NOMO-1 treated with DMSO at 0.1 percent for 48 hours (cell line): ENCODE results near the gene MYL6.
A peak's percentile ranks its signal among the peaks of the same experiment; 100 is the strongest.
"Not testable (repeated sequence)": the region's sequence is repeated elsewhere in the genome, so short reads cannot be mapped to it uniquely, and the experiment has no call there.

ENCODE experiments used
- DNase-seq: peaks from one replicate; lab custom pipeline; 2025; ENCODE audit not compliant: unreplicated experiment; lab: John Stamatoyannopoulos, UW

Gene MYL6

DNA sequence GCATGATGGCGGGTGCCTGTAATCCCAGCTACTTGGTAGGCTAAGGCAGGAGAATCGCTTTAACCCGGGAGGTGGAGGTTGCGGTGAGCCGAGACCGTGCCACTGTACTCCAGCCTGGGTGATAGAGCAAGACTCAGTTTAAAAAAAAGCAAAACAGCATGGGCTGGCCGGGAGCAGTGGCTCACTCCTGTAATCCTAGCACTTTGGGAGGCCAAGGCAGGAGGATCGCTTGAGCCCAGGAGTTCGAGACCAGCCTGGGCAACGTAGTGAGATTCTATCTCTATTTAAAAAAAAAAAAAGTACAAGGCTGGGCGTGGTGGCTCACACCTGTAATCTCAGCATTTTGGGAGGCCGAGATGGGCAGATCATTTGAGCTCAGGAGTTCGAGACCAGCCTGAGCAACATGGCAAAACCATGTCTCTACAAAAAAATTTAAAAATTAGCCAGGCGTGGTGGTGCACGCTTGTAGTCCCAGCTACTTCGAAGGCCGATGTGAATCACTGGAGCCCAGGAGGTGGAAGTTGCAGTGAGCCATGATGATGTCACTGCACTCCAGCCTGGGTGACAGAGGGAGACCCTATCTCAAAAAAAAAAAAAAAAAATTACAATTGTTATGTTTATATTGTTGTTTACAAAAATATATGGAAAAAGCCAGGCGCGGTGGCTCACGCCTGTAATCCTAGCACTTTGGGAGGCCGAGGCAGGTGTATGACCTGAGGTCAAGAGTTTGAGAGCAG is 1.5 kb upstream of the MYL6 start:
- DNase-seq: not testable (repeated sequence)

DNA sequence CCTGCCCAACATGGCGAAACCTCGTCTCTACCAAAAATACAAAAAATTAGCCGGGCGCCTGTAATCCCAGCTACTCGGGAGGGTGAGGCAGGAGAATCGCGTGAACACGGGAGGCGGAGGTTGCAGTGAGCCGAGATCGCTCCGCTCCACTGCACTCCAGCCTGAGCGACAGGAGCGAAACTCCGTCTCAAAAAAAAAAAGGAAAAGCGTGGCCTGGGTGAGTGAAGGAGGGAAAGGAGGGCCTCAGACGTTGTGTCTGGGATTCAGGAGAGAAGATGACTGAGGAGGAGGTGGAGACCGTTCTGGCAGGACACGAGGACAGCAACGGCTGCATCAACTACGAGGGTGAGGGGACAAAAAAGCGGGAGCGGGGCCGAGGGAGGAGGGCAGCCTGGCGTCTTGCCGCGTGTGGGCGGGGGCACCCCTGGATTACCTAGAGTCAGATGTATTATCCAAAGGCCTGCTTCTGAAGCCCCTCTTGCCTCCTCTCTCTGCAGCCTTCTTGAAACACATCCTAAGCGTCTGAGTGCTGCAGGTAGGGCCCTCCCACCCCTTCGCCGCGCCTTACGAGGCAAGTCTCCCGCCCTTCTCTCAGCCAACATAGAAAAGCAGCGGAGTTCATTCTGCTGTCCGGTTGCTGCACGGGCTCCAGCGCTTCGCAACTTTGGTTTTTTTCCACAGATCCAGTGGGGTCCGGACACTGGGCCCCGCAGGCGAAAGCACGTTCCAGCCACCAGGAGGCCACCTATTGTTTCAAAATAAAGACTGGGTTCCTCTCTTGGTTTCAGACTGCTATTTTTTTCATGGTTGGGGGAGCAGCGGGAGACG is 744 bp upstream of the MYL6 start:
- peak; percentile 86 for DNase-seq

DNA sequence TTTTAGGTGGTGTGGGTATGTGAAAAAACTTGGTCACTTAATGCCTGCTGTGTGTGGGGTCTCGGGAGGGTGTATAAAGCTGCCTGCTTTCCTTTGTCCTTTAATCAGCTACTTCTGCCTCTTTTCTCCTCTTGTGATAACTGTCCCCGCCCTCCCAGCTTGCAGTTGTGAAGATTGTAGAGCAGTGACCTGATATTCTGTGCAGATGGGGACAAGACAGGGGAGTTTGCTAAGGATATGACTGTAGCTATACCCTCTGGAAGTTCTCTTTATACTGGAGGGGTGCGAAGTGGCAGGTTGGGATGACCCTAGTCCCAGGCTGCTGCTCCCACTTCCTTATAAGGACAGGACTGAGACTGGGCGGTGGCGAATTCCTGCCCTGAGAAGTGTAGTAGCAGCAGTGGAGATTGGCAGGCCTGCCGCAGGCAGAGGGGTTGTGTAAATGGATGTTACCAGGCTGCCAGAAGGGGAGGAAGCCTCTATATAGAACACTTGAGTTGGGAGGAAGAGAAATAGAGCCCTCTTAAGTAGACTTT is 835 bp downstream of the MYL6 start:
- DNase-seq: peak; percentile 40

DNA sequence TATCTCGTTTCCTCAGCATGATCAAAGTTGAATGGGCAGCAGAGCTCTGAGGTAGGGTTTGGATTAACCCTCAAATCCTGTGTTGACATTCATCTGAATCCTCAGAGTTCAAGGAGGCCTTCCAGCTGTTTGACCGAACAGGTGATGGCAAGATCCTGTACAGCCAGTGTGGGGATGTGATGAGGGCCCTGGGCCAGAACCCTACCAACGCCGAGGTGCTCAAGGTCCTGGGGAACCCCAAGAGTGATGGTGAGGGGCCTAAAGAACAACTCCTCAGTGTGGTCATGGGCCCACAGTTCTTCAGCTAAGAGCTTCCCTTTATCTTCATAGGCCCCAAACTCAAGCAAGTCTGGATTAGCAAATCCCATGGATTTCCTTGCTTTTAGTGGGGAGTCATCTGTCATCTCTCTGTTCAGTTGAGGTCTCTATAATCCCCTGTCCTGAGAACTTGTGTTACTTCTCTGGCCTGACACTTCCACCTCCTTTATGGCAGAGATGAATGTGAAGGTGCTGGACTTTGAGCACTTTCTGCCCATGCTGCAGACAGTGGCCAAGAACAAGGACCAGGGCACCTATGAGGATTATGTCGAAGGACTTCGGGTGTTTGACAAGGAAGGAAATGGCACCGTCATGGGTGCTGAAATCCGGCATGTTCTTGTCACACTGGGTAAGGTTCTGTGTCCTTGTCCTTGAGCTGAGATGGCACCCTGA is 1.5 kb downstream of the MYL6 start:
- DNase-seq: no peak

DNA sequence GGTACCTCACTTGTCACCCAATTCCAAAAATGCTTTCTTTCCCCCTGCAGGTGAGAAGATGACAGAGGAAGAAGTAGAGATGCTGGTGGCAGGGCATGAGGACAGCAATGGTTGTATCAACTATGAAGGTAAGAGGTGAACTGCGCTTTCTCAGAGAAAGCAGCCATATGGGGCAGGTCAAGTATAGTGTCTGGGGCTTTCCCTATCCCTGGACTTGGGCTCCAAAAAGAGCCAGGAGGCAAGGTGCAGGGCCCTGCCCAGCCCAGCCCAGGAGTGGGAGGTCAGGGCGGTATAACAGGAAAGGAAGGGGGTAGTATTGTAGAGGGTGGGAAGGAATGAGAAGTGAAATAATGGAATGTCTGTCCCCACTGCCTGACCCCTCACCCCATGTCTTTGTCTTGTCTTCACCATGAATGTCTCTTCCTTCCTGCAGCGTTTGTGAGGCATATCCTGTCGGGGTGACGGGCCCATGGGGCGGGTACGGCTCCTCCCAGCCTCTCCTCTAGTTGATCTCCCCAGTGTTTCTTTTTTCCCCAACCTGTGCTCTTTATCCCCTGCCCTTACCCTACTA is 2.1 kb downstream of the MYL6 start:
- no peak for DNase-seq

DNA sequence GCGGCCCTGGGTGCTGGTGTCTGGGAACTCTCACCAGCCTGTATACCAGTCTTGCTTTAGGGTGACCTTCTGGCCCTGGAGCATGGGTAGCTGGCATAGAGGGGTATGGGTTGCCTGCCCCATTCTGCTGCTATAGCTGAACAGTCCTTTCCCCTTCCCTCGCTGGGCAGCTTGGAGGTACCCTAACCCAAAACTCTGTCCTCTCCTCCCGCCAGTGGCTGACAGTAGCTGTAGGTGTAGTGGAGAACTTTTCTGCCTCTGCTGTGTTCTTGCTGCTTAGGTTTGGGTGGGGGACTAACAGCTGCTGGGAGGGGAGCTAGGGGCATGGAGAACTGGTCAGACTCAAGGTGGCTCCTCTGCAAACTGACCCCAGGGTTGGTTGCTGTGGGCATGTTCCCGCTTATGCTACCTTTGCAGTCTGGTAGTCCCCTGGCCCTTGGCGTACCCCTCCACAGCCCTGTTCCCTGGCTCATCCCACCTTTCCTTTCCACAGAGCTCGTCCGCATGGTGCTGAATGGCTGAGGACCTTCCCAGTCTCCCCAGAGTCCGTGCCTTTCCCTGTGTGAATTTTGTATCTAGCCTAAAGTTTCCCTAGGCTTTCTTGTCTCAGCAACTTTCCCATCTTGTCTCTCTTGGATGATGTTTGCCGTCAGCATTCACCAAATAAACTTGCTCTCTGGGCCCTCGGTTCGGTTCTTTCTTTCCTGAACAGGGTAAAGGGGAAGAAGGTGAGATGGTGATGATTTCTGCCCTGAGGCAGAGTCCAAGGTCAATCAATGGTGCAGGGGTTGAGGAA is 2.9 kb downstream of the MYL6 start:
- no peak for DNase-seq

DNA sequence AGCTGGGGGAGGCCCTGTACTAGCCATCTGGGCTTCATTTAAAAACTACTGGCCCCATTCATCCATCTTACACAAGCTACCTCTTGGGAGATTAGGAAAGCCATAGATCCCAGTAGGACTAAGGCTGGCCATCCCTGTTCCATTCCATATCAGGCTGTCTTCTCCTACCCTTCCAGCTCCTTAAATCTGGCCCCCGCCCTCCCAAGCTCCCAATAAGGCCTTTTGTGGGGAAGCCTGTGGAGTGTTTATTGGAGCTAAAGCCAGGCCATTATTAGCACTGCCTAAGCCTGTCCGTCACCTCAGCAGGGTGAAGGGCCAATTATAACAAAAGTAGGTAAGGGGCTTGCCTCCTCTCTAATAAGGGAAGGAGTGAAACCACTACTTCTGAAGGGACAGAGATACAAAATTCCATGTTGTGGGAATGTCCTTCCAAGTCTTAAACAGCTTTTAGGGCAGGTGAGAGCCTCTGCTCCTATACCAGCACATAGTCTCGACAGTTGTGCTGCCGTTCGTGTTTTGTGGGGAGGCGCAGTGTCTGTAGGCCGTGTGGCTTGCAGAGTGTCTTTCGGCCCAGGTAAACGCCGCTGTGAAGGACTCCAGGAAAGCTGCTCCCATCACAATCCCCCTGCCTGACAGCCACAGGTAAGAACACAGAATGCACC is 3.7 kb downstream of the MYL6 start:
- DNase-seq: no peak

DNA sequence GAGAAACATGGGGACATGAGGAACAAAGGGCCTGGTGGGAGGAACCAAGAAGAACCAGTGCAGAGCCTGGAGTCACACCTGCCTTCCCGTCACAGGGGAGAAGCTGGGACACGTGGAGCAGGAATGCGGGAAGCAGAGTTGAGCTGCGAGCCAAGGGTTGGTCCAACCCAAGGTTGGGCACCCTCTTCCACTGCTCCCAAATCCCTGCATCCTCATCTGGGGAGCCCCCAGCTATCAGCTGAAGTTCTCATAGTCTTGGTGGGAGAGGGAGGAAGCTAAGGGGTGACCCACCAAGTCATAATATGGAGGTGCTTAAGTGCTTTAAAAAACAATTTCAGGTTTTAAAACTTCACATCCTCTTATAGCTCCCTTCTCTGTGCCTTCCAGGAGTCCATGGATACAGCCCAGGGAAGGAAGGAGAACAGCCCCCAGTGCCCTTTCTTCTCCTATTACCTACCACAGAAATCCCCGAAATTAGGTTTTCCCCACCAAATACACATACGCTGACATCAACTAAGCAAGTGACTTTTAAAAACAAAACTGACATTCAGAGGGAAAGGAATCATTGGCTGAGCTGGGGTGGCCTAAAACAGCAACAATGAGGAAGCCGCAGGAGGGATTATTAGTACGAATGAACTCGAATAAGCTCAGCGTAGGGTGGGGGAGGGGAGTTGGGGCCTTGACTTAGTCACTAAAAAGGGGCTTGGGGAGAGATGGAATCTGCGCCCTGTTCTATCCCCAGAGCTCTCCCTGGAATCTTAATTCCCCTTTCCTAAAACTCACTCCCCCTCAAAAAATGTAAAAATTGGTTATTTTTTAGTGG is 4.5 kb downstream of the MYL6 start:
- DNase-seq: no peak

DNA sequence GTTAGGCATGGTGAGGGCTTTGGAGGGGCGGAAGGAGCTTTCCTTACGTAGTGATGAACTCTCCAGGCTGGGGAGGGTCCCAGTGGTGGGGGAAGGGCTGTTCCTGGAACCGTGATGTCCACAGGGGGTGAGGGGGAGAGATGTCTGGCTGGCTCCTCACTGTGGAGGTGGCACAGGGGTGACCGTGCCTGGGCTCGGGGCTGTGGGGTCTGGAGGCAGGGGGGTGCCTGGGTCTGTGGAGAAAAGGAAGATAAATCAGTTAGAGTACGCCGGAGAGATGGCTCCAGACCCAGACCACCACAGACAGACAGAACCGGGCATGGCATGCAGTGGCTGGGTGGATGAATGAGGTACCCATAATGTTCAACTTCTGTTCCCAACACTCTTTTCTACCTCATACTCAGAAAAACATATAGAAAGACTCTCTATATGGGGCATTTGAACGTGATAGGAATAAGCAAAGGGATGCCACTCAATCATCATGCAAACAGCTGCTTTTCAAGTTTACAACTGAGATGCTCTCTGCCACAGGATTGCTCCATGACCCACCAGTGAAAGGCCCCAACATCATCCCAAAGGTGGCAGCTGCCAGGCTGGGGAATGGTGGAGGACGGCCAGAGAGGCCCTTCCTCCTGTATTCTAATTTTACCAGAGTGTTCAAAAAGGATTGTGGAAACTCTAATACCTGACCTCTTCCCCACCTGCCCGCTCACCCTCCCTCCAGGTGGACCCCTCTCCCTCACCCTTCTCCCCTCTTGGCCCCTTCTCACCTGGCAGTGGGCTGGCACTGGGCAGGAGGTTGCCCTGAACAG is 5.6 kb downstream of the MYL6 start:
- no peak for DNase-seq

DNA sequence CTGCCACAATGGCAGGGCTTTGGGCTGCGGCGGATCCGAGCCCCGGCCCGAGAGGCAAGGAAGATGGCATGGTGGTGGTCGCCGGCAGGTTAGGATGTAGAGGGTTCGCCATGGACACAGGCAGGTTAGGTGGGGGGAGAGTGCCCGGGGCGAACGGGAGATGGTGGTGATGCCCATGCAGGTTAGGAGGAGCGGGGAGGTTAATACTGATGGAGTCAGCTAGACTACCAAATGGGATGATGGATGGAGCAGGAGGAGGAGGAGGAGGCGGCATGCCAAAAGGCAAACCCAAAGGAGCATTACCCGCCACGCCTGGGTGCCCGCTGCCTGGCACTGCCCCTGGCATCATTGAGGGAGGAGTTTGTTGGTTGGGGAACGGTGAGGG is 6.2 kb downstream of the MYL6 start:
- DNase-seq: no peak

DNA sequence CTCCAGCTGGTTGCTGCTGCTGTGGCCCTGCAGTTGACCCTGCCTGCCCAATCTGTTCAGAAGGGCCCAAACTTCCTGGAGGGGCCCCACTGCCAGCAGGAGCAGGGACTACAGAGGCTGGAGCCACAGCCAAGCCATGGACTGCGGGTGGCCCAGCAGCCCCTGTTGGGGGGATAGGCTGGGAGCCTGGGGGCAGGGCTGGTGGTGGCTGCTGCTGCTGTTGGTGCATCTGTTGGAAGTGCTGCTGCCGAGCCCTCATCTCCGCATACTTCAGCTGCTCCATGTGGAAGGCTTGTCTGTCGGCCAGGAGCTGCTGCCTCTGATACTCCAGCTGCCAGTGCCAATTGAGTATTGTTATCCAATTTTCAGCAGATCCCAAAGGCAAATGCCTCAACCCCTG is 7.2 kb downstream of the MYL6 start:
- no peak for DNase-seq

DNA sequence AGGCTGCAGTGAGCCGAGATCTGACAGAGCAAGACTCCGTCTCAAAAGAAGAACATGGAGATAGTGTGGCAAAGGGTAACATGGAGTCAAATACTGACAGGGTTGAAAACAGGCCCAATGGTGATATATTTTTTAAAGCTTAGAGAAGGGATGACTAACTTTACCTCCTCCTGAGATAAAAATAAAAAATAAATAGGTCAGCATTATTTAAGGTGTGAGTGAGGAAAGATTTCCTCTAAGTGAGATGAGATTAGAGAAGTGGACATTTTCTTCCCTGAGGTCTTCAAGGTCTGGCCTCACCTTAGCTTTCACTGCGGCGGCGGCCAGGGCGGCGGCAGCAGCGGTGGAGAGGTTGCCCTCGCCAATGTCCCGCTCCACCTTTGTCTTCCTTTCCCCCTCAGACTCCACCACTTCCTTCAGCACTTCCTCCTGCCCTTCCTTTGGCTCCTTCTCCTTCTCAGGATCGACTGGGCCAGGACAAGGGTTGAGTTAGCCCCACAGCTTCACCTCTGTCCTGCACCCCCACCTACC is 11.1 kb downstream of the MYL6 start:
- DNase-seq: no peak

DNA sequence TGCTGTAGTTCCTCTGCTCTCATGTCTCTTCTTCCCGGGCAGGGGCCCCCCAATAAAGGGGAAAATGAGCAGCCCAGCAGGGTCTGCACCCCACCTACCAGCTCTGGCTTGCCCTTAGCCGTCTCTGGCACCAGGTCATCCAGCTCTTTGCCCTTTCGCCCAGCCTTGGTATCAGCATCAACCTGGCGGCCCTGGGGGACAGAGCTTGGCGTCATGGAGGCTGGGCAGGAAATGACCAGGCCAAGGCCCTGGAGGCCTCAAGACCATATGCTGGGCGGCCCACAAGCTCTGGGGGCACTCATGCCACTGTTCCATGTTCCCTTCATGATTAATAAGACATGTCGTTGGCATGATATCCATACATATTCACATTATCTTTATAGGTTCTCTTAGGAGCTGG is 14.7 kb downstream of the MYL6 start:
- DNase-seq: no peak

DNA sequence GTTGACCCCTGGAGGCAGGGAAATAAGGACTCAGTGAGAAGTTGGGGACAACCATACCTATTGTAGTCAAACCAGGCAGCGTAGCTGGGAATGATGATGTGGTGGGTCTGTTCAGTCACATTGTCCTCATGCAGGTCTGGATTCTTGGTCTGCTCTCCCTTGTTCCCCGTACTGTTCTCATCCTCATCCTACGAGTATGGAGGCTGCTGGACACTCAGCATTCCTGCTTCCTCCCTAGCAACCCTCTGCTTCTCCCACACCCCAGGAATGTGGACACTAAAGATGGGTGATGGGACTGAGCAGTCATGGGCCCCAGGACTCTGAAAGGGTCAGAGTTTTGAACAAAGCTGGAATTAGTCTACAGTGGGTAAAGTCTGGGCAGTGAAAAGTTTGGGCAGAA is 20.2 kb downstream of the MYL6 start:
- DNase-seq: no peak

DNA sequence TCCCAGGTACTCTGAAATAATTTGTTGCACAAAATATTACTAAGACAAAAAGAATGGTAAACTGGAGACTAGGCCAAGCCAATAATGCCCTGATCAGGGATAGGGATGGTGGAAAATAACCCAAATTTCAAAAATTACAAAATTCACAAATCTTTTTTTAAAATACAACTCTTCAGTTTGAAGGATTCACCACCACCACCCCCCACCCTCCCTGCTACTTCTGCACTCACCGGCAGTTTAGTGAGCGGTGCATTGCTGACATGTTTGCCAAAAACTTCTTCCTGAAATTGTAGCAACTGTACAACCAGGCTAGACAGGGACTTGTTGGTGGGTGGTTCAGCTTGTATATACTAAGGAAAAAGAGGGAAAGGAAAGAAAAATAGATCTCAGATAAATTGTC is 28.8 kb downstream of the MYL6 start:
- no peak for DNase-seq

DNA sequence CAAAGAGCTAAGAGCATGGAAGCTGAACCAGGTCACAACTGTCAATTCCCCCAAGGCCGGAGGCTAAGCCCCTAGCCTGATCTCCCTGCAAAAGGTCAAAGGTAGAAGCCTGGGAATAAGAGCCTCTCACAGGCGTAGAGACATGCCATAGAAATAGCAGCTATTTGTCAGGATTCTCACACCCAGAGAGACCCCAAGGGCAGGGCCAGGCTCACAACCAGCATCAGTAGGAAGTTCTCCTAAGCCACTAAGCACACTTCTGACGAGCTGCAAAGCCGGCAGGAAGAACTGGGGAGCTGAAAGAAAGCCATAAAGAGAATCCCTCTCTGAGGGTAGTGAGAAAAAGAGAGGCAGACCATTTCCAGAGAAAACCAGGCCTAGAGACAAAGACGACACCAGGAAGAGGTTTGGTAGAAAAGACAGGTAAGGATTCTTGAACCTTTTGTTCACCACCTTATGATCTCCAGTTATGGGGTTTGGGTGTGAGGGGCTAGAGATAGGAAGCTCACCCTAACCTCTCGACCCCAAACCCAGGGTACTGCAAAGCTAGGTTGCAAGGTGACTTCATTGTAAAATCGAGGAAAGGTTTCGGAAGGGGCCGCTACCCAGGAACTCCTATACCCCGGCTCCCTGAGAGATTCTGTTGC is 30.1 kb downstream of the MYL6 start:
- no peak for DNase-seq

DNA sequence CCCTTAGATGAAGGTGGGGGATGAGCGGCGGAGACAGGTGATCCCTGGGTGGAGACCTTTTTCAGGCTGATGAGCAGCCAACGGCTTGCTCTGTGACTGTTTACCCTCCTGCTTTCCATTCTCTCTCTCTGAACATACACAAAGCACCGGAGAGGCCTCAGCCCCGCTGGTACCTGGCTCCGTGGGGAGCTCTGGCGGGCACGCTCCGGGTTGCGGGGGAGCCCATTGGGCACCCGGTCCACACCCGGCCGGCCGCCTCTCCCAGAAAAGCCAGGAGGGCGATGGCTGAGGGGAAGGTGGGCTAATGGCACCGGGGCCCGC is 30.6 kb downstream of the MYL6 start:
- DNase-seq: no peak
